ENCODE data around the gene CLSTN2.

- no peak for TF ChIP-seq CTCF (IDR thresholded peaks at IDR 0.05; ENCODE audit: low read depth, low read length, poor library complexity, severe bottlenecking)
- TF ChIP-seq EZH2phosphoT487 (IDR thresholded peaks at IDR 0.05; ENCODE audit: borderline replicate concordance, low read length) = no peak
These were observed 570.9 kb downstream of the CLSTN2 start for GRCh38 chr3:140505876-140506275.

Measured in DOHH2 (cell line).